ENCODE measurements around the gene CALY.

DNA sequence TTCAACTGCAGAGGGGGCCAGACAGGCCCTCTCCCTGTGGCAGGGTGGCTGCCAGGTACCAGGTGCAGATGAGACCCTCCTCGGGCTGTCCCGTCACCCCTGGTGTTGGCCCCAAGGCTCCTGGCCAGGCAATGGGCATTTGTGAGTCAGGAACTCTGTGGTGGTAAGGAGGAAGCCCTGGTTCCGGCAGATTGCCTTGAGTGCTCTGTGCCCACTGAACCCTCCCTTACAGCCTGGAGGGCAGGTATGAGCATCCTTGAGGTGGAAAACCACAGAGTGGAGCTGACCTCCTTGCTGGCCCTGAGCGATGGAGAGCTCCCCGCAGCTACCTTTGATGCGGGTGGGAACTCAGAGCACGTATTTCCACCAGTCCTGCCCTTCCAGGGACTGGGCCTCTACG, 44.3 kb upstream of the CALY start:
- TF ChIP-seq GABPA (IDR thresholded peaks at IDR 0.05; ENCODE audit: low read depth) (no peak), ZBTB33 (IDR thresholded peaks at IDR 0.05; ENCODE audit: borderline replicate concordance, low read depth) (no peak), MXI1 (IDR thresholded peaks at IDR 0.05; ENCODE audit: low read depth, low read length) (no peak), YY1 (IDR thresholded peaks at IDR 0.05; ENCODE audit: low read depth) (no peak), EP300 (IDR thresholded peaks at IDR 0.05; ENCODE audit: borderline replicate concordance in 1 of 2, low read depth in 1 of 2, low read length in 1 of 2) (no peak), JUND (IDR thresholded peaks at IDR 0.05) (no peak), RAD21 (IDR thresholded peaks at IDR 0.05; ENCODE audit: low read length) (no peak)
- TF ChIP-seq, protein P1, sequence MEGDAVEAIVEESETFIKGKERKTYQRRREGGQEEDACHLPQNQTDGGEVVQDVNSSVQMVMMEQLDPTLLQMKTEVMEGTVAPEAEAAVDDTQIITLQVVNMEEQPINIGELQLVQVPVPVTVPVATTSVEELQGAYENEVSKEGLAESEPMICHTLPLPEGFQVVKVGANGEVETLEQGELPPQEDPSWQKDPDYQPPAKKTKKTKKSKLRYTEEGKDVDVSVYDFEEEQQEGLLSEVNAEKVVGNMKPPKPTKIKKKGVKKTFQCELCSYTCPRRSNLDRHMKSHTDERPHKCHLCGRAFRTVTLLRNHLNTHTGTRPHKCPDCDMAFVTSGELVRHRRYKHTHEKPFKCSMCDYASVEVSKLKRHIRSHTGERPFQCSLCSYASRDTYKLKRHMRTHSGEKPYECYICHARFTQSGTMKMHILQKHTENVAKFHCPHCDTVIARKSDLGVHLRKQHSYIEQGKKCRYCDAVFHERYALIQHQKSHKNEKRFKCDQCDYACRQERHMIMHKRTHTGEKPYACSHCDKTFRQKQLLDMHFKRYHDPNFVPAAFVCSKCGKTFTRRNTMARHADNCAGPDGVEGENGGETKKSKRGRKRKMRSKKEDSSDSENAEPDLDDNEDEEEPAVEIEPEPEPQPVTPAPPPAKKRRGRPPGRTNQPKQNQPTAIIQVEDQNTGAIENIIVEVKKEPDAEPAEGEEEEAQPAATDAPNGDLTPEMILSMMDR (IDR thresholded peaks at IDR 0.05), result no peak

Measured in SK-N-SH (cell line).